ENCODE measurements around the gene MARCKS.
"Not testable (repeated sequence)": the region's sequence is repeated elsewhere in the genome, so short reads cannot be mapped to it uniquely, and the experiment has no call there.

MARCKS gene

GRCh38 chr6:113893866-113894265 is 36.7 kb downstream of the MARCKS start:
- H3K4me3 Mint-ChIP-seq: no peak overlapping the region
- no peaks in the 10 kb centered on the region for H3K4me1 Mint-ChIP-seq
- H3K27ac Mint-ChIP-seq: no peak overlapping the region
- no peaks in the 10 kb centered on the region for H3K36me3 Mint-ChIP-seq
- peaks cover 11% of the 10 kb centered on the region for H3K27me3 Mint-ChIP-seq
- H3K9me3 Mint-ChIP-seq: no peaks in the 10 kb centered on the region

DNA sequence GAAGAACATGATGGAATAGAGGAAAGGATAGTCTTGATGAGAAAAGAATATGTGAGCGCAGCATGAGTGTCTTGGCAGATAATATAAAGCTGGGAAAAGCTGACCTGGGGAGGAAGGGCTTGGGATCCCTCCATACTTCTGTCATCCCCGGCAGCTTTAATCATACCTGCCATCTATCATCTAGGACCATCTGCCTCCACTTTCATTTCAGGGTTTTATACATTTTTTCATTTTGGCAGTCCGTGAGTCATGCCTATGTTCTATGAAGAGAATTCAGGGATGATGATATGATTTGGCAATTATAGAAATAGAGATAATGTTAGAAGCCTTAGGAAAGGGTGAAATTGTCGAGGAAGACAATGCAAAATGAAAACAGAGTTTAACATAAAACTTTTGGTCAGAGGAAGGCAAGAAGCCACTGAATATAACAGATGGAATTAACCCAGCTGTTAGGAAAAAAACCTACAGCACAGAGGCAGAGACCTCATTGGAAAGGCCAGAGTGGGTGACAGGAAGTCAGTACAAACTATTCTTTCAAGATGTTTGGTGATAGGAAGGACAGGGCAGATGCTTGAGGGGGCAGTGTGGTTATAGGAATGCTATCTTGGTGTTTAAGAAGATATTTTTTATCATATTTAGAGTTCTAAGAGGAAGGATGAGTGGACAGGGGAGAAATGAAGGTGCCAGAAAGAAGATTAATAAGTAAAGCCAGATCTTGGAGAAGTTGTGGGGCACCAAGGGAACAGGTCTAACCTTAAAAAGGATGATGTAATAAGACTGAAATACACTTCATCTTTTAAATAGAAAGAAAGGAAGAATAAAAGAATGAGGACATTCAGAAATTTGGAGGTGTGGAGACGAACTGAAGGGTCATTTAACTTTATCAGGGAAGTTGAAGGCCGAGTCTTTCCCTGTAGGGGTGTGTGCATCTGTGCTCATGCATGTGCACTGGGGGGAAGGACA is 37.8 kb downstream of the MARCKS start:
- Mint-ChIP-seq H3K36me3 (no peaks in the 10 kb centered on the region), H3K4me1 (no peaks in the 10 kb centered on the region), H3K4me3 (no peak overlapping the region), H3K27me3 (peaks cover 11% of the 10 kb centered on the region), H3K9me3 (no peaks in the 10 kb centered on the region), H3K27ac (no peak overlapping the region)

DNA sequence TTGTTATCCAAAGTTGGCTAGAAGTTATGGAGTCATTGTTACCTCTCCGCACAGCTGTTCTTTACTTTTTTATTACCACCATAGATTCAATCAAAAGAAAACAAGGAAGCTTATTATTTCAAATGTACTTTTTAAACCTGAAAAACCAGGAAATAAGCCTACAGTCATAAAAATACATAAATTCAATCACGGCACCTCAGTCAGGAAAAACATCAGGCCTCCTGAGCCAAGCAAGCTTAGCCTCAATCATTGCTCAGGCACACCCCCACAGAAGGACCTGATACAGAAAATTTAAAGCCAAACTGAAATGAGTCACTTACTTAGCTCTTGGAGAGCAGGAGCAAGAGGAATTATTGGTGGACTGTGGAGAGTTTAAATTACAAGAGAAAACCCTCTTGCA is 44.3 kb downstream of the MARCKS start:
- H3K36me3 Mint-ChIP-seq: no peaks in the 10 kb centered on the region
- no peak overlapping the region for H3K4me3 Mint-ChIP-seq
- peaks cover 2% of the 10 kb centered on the region for H3K27me3 Mint-ChIP-seq
- no peak overlapping the region for H3K27ac Mint-ChIP-seq
- no peaks in the 10 kb centered on the region for H3K4me1 Mint-ChIP-seq
- H3K9me3 Mint-ChIP-seq: no peaks in the 10 kb centered on the region

GRCh38 chr6:113903666-113904330 is 46.7 kb downstream of the MARCKS start:
- H3K27ac Mint-ChIP-seq: no peak overlapping the region
- no peaks in the 10 kb centered on the region for H3K4me1 Mint-ChIP-seq
- peaks cover 2% of the 10 kb centered on the region for H3K27me3 Mint-ChIP-seq
- no peaks in the 10 kb centered on the region for H3K9me3 Mint-ChIP-seq
- no peaks in the 10 kb centered on the region for H3K36me3 Mint-ChIP-seq
- no peak overlapping the region for H3K4me3 Mint-ChIP-seq

DNA sequence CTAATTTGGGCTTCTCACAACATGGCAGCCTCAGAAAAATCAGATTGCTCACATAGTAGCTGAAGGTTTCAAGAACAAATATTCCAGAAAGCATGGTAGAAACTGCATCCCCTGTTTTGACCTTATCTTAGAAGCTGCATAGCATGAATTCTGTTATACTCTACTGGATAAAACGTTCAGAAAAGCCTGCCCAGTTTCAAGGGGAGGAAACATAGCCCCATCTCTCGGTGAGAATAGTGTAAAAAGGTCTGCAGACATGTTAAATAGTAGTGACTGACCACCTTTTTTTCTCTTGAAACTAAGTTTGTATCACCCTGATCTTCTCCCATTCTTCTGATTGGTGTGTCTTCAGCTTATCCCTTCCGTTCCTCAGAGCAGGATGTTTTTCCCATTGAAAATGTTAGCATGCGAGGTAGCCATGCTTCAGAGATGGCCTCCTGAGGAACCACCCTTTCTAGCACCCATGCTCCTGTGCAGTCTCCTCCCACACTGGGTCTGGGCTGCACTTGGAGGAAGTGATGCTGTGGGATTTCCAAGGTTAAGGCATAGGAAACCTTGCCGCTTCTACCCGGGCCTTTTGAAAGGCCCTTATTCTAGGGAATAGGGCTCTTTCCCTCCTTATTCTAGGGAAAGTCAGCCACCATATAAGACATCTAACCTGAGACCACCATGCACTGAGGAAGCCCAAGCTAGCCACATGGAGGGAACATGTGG is 50.1 kb downstream of the MARCKS start:
- no peaks in the 10 kb centered on the region for H3K36me3 Mint-ChIP-seq
- H3K27me3 Mint-ChIP-seq: peaks cover 6% of the 10 kb centered on the region
- no peak overlapping the region for H3K4me3 Mint-ChIP-seq
- H3K4me1 Mint-ChIP-seq: no peaks in the 10 kb centered on the region
- no peaks in the 10 kb centered on the region for H3K9me3 Mint-ChIP-seq
- no peak overlapping the region for H3K27ac Mint-ChIP-seq

DNA sequence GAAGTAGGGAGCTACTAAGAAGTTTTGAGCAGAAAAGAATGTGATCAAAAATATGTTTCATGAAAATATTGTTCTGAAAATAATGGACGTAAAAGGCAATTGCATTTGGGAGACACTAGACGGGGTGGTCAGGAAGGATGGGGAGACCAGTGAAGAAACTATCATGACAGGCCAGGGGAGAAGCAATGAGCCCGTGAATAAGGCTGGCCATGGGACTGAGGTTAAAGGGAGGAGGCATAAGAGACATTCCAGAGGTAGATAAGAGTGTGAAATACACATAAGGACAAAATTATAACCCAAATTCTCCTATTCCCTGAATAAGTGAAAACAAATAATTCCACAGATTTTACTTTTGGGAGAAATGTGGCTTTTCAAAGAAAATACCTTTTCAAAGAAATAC is 51.7 kb downstream of the MARCKS start:
- H3K36me3 Mint-ChIP-seq: no peaks in the 10 kb centered on the region
- H3K27ac Mint-ChIP-seq: no peak overlapping the region
- H3K27me3 Mint-ChIP-seq: peaks cover 6% of the 10 kb centered on the region
- no peaks in the 10 kb centered on the region for H3K4me1 Mint-ChIP-seq
- no peak overlapping the region for H3K4me3 Mint-ChIP-seq
- no peaks in the 10 kb centered on the region for H3K9me3 Mint-ChIP-seq

- Mint-ChIP-seq H3K27me3 (peaks cover 6% of the 10 kb centered on the region), H3K4me1 (no peaks in the 10 kb centered on the region), H3K36me3 (no peaks in the 10 kb centered on the region), H3K27ac (no peak overlapping the region), H3K4me3 (no peak overlapping the region), H3K9me3 (no peaks in the 10 kb centered on the region)
Measured at GRCh38 chr6:113909224-113909856, 52.2 kb downstream of the MARCKS start.

DNA sequence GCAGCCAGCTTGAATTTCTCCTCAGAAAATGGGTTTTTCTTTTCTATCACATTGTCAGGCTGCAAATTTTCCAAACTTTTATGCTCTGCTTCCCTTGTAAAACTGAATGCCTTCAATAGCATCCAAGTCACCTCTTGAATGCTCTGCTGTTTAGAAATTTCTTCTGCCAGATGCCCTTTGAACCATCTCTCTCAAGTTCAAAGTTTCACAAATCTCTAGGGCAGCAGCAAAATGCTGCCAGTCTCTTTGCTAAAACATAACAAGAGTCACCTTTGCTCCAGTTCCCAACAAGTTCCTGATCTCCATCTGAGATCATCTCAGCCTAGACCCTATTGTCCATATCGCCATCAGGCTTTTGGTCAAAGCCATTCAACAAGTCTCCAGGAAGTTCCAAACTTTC is 53.1 kb downstream of the MARCKS start:
- not testable (repeated sequence) for H3K27ac Mint-ChIP-seq, H3K4me1 Mint-ChIP-seq, H3K36me3 Mint-ChIP-seq, H3K9me3 Mint-ChIP-seq, H3K27me3 Mint-ChIP-seq, H3K4me3 Mint-ChIP-seq

Data from activated naive CD4-positive, alpha-beta T cell treated with anti-CD3 and anti-CD28 coated beads, Interleukin-2, amount 50 U/mL, for 24 hours (primary cell).